Measurements from ENCODE around the gene KRT36.

DNA sequence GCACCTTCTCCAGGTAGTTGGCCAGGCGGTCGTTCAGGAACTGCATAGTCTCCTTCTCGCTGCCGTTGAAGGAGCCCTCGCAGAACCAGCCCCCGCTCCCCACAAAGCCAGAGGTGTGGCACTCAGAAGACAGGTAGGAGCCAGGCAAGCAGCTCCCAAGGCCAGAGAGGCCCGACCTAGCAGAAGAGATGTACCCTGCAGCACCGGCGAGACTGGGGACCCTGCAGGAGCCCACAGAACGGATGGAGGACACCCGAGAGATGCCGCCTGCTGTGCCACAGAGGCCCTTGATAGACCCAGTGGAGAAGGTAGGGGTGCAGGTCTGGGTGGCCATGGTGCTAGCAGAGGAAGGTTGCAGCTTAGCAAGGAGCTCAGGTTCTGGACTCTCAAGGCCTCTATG is at the start of gene KRT36:
- TF ChIP-seq, protein P1, sequence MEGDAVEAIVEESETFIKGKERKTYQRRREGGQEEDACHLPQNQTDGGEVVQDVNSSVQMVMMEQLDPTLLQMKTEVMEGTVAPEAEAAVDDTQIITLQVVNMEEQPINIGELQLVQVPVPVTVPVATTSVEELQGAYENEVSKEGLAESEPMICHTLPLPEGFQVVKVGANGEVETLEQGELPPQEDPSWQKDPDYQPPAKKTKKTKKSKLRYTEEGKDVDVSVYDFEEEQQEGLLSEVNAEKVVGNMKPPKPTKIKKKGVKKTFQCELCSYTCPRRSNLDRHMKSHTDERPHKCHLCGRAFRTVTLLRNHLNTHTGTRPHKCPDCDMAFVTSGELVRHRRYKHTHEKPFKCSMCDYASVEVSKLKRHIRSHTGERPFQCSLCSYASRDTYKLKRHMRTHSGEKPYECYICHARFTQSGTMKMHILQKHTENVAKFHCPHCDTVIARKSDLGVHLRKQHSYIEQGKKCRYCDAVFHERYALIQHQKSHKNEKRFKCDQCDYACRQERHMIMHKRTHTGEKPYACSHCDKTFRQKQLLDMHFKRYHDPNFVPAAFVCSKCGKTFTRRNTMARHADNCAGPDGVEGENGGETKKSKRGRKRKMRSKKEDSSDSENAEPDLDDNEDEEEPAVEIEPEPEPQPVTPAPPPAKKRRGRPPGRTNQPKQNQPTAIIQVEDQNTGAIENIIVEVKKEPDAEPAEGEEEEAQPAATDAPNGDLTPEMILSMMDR (IDR thresholded peaks at IDR 0.05), result no peak
- no peak for TF ChIP-seq POLR2A (IDR thresholded peaks at IDR 0.05)
